GM23248 (cell line): ENCODE measurements around the gene PIGH.

Source experiments
- EZH2 ChIP-seq: fragments of 200-600 bp; sonication (generic); IDR thresholded peaks from 2 replicates; pipeline ENCODE4 v1.6.1; 2018; ENCODE audit warnings: antibody characterized with exemption, mild to moderate bottlenecking; ENCODE audit not compliant: insufficient read depth, poor library complexity, severe bottlenecking
- EZH2phosphoT487 ChIP-seq: fragments of 200-600 bp; sonication (generic); IDR thresholded peaks from 2 replicates; pipeline ENCODE4 v1.6.1; 2018; ENCODE audit warnings: antibody characterized with exemption, moderate library complexity, mild to moderate bottlenecking, low read depth; ENCODE audit not compliant: insufficient read depth

GRCh38 chr14:67627519-67627918 lies 27.5 kb upstream of the PIGH start:
- TF ChIP-seq EZH2 (no peak), EZH2phosphoT487 (no peak)
